Measurements from ENCODE around the gene CDH22.
A peak's percentile ranks its signal among the peaks of the same experiment; 100 is the strongest.

- TF ChIP-seq EZH2 (IDR thresholded peaks at IDR 0.05; ENCODE audit: low read depth, unreplicated experiment) (no peak), NANOG (IDR thresholded peaks at IDR 0.05; ENCODE audit: borderline replicate concordance) (no peak), CTCF (conservative IDR thresholded peaks at IDR 0.05; ENCODE audit: low read depth in 2 of 2) (peak; percentile 25 to 64; a peak in 3 of 4 replicates), POLR2AphosphoS5 (IDR thresholded peaks at IDR 0.05; ENCODE audit: low read depth) (no peak), JUNB (IDR thresholded peaks at IDR 0.05; ENCODE audit: unreplicated experiment) (no peak), REST (IDR thresholded peaks at IDR 0.05; ENCODE audit: unreplicated experiment) (no peak)
Observed at GRCh38 chr20:46253391-46253790, 54.9 kb downstream of the CDH22 start.

All from GM23338 (cell line).